Thyroid gland (tissue), 4 donors: Measurements from ENCODE around the gene RAC2.

Experiments
- CTCF ChIP-seq, 6 experiments: fragments of 200-600 bp in 3 of 6; fragments of 450-650 bp in 3 of 6; sonication (generic) in 3 of 6; IDR thresholded peaks; one replicate each; pipeline ENCODE4 v1.5.1; 2016 to 2019; ENCODE audit warnings: antibody characterized with exemption in 6 of 6, mild to moderate bottlenecking in 2 of 6, inconsistent platforms in 1 of 6, moderate library complexity in 1 of 6
- POLR2A ChIP-seq, 2 donors: fragments of 450-650 bp; IDR thresholded peaks; one replicate each; pipeline ENCODE4 v1.6.1; 2017; ENCODE audit warnings: antibody characterized with exemption in 2 of 2, mild to moderate bottlenecking in 2 of 2, moderate library complexity in 1 of 2

- TF ChIP-seq POLR2A (IDR thresholded peaks at IDR 0.05) (no peak), CTCF (IDR thresholded peaks at IDR 0.05) (no peak)
Measured at GRCh38 chr22:37204045-37204655, 39.9 kb downstream of the RAC2 start.
